WTC11 (cell line): Measurements from ENCODE around the gene SYCP2. TPM values are rescaled to one million over a fixed set of nuclear protein-coding genes. Genes with fewer than 3 reads are reported as not detected.

Experiments
- ATAC-seq: fragments of 200-7000 bp; cut with Tn5 transposase; 2 replicates; pipeline ENCODE4 v1.10.0; 2021; ENCODE audit warnings: mild to moderate bottlenecking, moderate library complexity
- CTCF ChIA-PET: fragments of 300-600 bp; sonication (Branson Sonifier 250); formaldehyde crosslinking; loops from one replicate; lab custom pipeline; 2021; ENCODE audit warnings: antibody characterized with exemption; lab: Charles Lee
- POLR2A ChIA-PET: fragments of 350-600 bp; sonication (Branson Sonifier 250); formaldehyde crosslinking; loops from one replicate; lab custom pipeline; 2021; ENCODE audit warnings: antibody characterized with exemption; lab: Charles Lee
- DNase-seq: peaks from one replicate; pipeline ENCODE4 v3.0.0; 2021; ENCODE audit warnings: low spot score
- H3K27ac Mint-ChIP-seq: 2 replicates; pipeline ENCODE4 v1.8.0; 2021; ENCODE audit warnings: mixed read lengths
- H3K27me3 Mint-ChIP-seq: 2 replicates; pipeline ENCODE4 v1.8.0; 2021; ENCODE audit warnings: low read depth, mild to moderate bottlenecking, moderate library complexity, mixed read lengths
- H3K36me3 Mint-ChIP-seq: 2 replicates; pipeline ENCODE4 v1.8.0; 2021; ENCODE audit warnings: mixed read lengths
- H3K4me1 Mint-ChIP-seq: 2 replicates; pipeline ENCODE4 v1.8.0; 2022; ENCODE audit warnings: mixed read lengths
- H3K4me3 Mint-ChIP-seq: 2 replicates; pipeline ENCODE4 v1.8.0; 2021; ENCODE audit warnings: mild to moderate bottlenecking, moderate library complexity, mixed read lengths
- H3K9me3 Mint-ChIP-seq: 2 replicates; pipeline ENCODE4 v1.8.0; 2021; ENCODE audit warnings: mixed read lengths
- ATF6 ChIP-seq: sonication (generic); formaldehyde crosslinking; IDR thresholded peaks from 2 replicates; pipeline ENCODE4 v1.8.1; 2023; ENCODE audit warnings: mild to moderate bottlenecking, missing genetic modification reagents
- CBFB ChIP-seq: sonication (generic); formaldehyde crosslinking; IDR thresholded peaks from 2 replicates; pipeline ENCODE4 v1.8.1; 2022; ENCODE audit warnings: mild to moderate bottlenecking, low read depth, missing genetic modification reagents
- E2F5 ChIP-seq: sonication (generic); formaldehyde crosslinking; IDR thresholded peaks from 2 replicates; pipeline ENCODE4 v1.8.1; 2022; ENCODE audit warnings: mild to moderate bottlenecking, moderate library complexity, missing genetic modification reagents
- ESRRA ChIP-seq: sonication (generic); formaldehyde crosslinking; IDR thresholded peaks from 2 replicates; pipeline ENCODE4 v1.8.1; 2022; ENCODE audit warnings: mild to moderate bottlenecking, missing genetic modification reagents, borderline replicate concordance
- FOXJ3 ChIP-seq: sonication (generic); formaldehyde crosslinking; IDR thresholded peaks from 2 replicates; pipeline ENCODE4 v1.9.0; 2021; ENCODE audit warnings: missing genetic modification reagents, mild to moderate bottlenecking, borderline replicate concordance
- FOXK1 ChIP-seq: sonication (generic); formaldehyde crosslinking; IDR thresholded peaks from 2 replicates; pipeline ENCODE4 v1.8.0; 2022; ENCODE audit warnings: mild to moderate bottlenecking, moderate library complexity, missing genetic modification reagents
- IRF1 ChIP-seq: sonication (generic); formaldehyde crosslinking; IDR thresholded peaks from 2 replicates; pipeline ENCODE4 v1.8.0; 2023; ENCODE audit warnings: missing genetic modification reagents
- JUN ChIP-seq: sonication (generic); formaldehyde crosslinking; IDR thresholded peaks from 2 replicates; pipeline ENCODE4 v1.8.0; 2023; ENCODE audit warnings: mild to moderate bottlenecking, missing genetic modification reagents
- KAT7 ChIP-seq: sonication (generic); formaldehyde crosslinking; IDR thresholded peaks from 2 replicates; pipeline ENCODE4 v1.8.1; 2023; ENCODE audit warnings: missing genetic modification reagents, mild to moderate bottlenecking, borderline replicate concordance
- MAX ChIP-seq: sonication (generic); formaldehyde crosslinking; IDR thresholded peaks from 2 replicates; pipeline ENCODE4 v1.8.0; 2022; ENCODE audit warnings: mild to moderate bottlenecking, missing genetic modification reagents
- MXD4 ChIP-seq: fragments of 250-450 bp; sonication (Bioruptor Pico); IDR thresholded peaks from 2 replicates; pipeline ENCODE4 v1.8.0; 2021; ENCODE audit warnings: mild to moderate bottlenecking, moderate library complexity, borderline replicate concordance
- NFYB ChIP-seq: sonication (generic); formaldehyde crosslinking; conservative IDR thresholded peaks from 2 replicates; pipeline ENCODE4 v1.8.0; 2022; ENCODE audit warnings: low read depth, missing genetic modification reagents
- NR1H2 ChIP-seq: sonication (generic); formaldehyde crosslinking; IDR thresholded peaks from 2 replicates; pipeline ENCODE4 v1.9.0; 2021; ENCODE audit warnings: mild to moderate bottlenecking, moderate library complexity, missing genetic modification reagents
- PRRX2 ChIP-seq: fragments of 250-450 bp; sonication (Bioruptor Pico); IDR thresholded peaks from 2 replicates; pipeline ENCODE4 v1.8.0; 2021; ENCODE audit warnings: mild to moderate bottlenecking
- TEAD4 ChIP-seq: sonication (generic); formaldehyde crosslinking; IDR thresholded peaks from 2 replicates; pipeline ENCODE4 v1.8.0; 2022; ENCODE audit warnings: mild to moderate bottlenecking, missing genetic modification reagents
- TP53 ChIP-seq: sonication (generic); formaldehyde crosslinking; IDR thresholded peaks from 2 replicates; pipeline ENCODE4 v1.8.1; 2023; ENCODE audit warnings: mild to moderate bottlenecking, missing genetic modification reagents
- USF2 ChIP-seq: sonication (generic); formaldehyde crosslinking; IDR thresholded peaks from 2 replicates; pipeline ENCODE4 v1.8.1; 2023; ENCODE audit warnings: mild to moderate bottlenecking, missing genetic modification reagents, moderate library complexity
- ZNF138 ChIP-seq: sonication (generic); formaldehyde crosslinking; conservative IDR thresholded peaks from 2 replicates; pipeline ENCODE4 v1.8.1; 2022; ENCODE audit warnings: mild to moderate bottlenecking, moderate library complexity, missing genetic modification reagents
- ZNF396 ChIP-seq: fragments of 250-450 bp; sonication (Bioruptor Pico); IDR thresholded peaks from 2 replicates; pipeline ENCODE4 v1.8.0; 2021; ENCODE audit warnings: mild to moderate bottlenecking, moderate library complexity, borderline replicate concordance
- ZSCAN18 ChIP-seq: fragments of 250-450 bp; sonication (Bioruptor Pico); IDR thresholded peaks from 2 replicates; pipeline ENCODE4 v2.1.2; 2022; ENCODE audit warnings: mild to moderate bottlenecking, moderate library complexity
- total RNA-seq: library from RNA; stranded (reverse); gene quantifications from 3 replicates; pipeline ENCODE4 v1.2.3, GENCODE V29; 2021

SYCP2 gene
- total RNA-seq, 1 experiment from 2014 or later: 0.31 TPM

- DNase-seq: no peak
Observed at GRCh38 chr20:59830665-59831023, 102.8 kb downstream of the SYCP2 start.

GRCh38 chr20:59829786-59830664, 103.4 kb downstream of the SYCP2 start:
- H3K9me3 Mint-ChIP-seq: no peaks in the 10 kb centered on the region
- H3K27ac Mint-ChIP-seq: no peak overlapping the region
- no peaks in the 10 kb centered on the region for H3K36me3 Mint-ChIP-seq
- H3K4me1 Mint-ChIP-seq: peaks cover 5% of the 10 kb centered on the region
- H3K4me3 Mint-ChIP-seq: no peak overlapping the region
- no peak for ATAC-seq
- POLR2A ChIA-PET: no interaction called here
- CTCF ChIA-PET: interaction anchor here (1.5 kb wide), 1 partner anchor 10 kb away, joined by 4 read pairs; no protein-coding TSS in a partner anchor
- H3K27me3 Mint-ChIP-seq: peaks cover 38% of the 10 kb centered on the region
- TF ChIP-seq FOXJ3 (CRISPR knock-in tag) (no peak), KAT7 (CRISPR knock-in tag) (no peak), TP53 (CRISPR knock-in tag) (no peak), TEAD4 (CRISPR knock-in tag) (no peak), PRRX2 (CRISPR knock-in tag) (no peak), ZNF396 (CRISPR knock-in tag) (no peak), E2F5 (no peak), USF2 (no peak), CBFB (no peak), FOXK1 (CRISPR knock-in tag) (no peak), IRF1 (no peak), NFYB (no peak), ESRRA (CRISPR knock-in tag) (no peak), ZSCAN18 (CRISPR knock-in tag) (no peak), ZNF138 (CRISPR knock-in tag) (no peak), JUN (no peak), MXD4 (CRISPR knock-in tag) (no peak), NR1H2 (CRISPR knock-in tag) (no peak)
- no peak for DNase-seq

More at GRCh38 chr20:59830665-59831023, 102.8 kb downstream of the SYCP2 start:
- Mint-ChIP-seq H3K9me3 (no peaks in the 10 kb centered on the region), H3K4me3 (no peak overlapping the region), H3K27ac (no peak overlapping the region), H3K27me3 (peaks cover 38% of the 10 kb centered on the region), H3K4me1 (peaks cover 10% of the 10 kb centered on the region), H3K36me3 (no peaks in the 10 kb centered on the region)
- ChIA-PET CTCF (interaction anchor here (1.2 to 1.5 kb wide), 2 partner anchors 10 to 47 kb away, joined by 4 read pairs; no protein-coding TSS in a partner anchor), POLR2A (no interaction called here)
- no peak for ATAC-seq
- TF ChIP-seq ATF6 (CRISPR knock-in tag): no peak
- no peak for TF ChIP-seq MAX
